NCI-H345 (cell line): ENCODE data around the gene ASB16.

ENCODE experiments used
- DNase-seq: peaks from one replicate; lab custom pipeline; 2025; lab: John Stamatoyannopoulos, UW

The ASB16 gene

GRCh38 chr17:44188576-44189403, 18.3 kb downstream of the ASB16 start:
- no peak for DNase-seq

- DNase-seq, result no peak
Observed at GRCh38 chr17:44190481-44190880, 20.0 kb downstream of the ASB16 start.

- DNase-seq, result no peak
Observed at GRCh38 chr17:44191369-44191768, 20.9 kb downstream of the ASB16 start.

GRCh38 chr17:44191941-44192496, 21.5 kb downstream of the ASB16 start:
- no peak for DNase-seq

- no peak for DNase-seq
Observed at GRCh38 chr17:44192750-44193149, 22.2 kb downstream of the ASB16 start.

- no peak for DNase-seq
Observed at GRCh38 chr17:44193326-44194084, 23.0 kb downstream of the ASB16 start.

GRCh38 chr17:44197107-44197506, 26.6 kb downstream of the ASB16 start:
- no peak for DNase-seq

- no peak for DNase-seq
Observed at GRCh38 chr17:44197980-44198720, 27.6 kb downstream of the ASB16 start.

GRCh38 chr17:44198721-44199552, 28.4 kb downstream of the ASB16 start:
- DNase-seq, result peak; percentile 66

- DNase-seq, result peak; percentile 98
Observed at GRCh38 chr17:44199553-44200477, 29.3 kb downstream of the ASB16 start, which contains the start of gene ATXN7L3. ATXN7L3 (minus strand) TSS chr17:44199884; CDS start chr17:44198070, 1,814 bp downstream.

- no peak for DNase-seq
Observed at GRCh38 chr17:44200478-44201155, 30.1 kb downstream of the ASB16 start.

GRCh38 chr17:44202756-44203155, 32.3 kb downstream of the ASB16 start:
- no peak for DNase-seq

- DNase-seq, result peak; percentile 42
Observed at GRCh38 chr17:44203731-44204440, 33.4 kb downstream of the ASB16 start.

GRCh38 chr17:44204441-44204882, 34.0 kb downstream of the ASB16 start:
- no peak for DNase-seq

- DNase-seq, result no peak
Observed at GRCh38 chr17:44205962-44206824, 35.7 kb downstream of the ASB16 start.

GRCh38 chr17:44206825-44207155, 36.3 kb downstream of the ASB16 start:
- DNase-seq, result no peak

- DNase-seq, result no peak
Observed at GRCh38 chr17:44207319-44207718, 36.8 kb downstream of the ASB16 start.

- DNase-seq, result no peak
Observed at GRCh38 chr17:44207743-44208142, 37.2 kb downstream of the ASB16 start.
